Type B pancreatic cell (in vitro differentiated cells): ENCODE results near the gene JTB. TPM values are rescaled to one million over a fixed set of nuclear protein-coding genes. Genes with fewer than 3 reads are reported as not detected.

Source experiments
- DNase-seq: peaks from one replicate; pipeline ENCODE4 v3.0.0; 2021; ENCODE audit warnings: mixed read lengths; ENCODE audit not compliant: unreplicated experiment; ENCODE audit errors: extremely low spot score
- H3K27ac Mint-ChIP-seq: 2 replicates; pipeline ENCODE4 v1.8.0; 2021; ENCODE audit warnings: mild to moderate bottlenecking, mixed read lengths
- H3K27me3 Mint-ChIP-seq: 2 replicates; pipeline ENCODE4 v1.8.0; 2021; ENCODE audit warnings: mixed read lengths
- H3K36me3 Mint-ChIP-seq: 2 replicates; pipeline ENCODE4 v1.8.0; 2021; ENCODE audit warnings: mixed read lengths
- H3K4me1 Mint-ChIP-seq: one replicate; pipeline ENCODE4 v1.8.0; 2021; ENCODE audit warnings: mixed read lengths; ENCODE audit not compliant: unreplicated experiment
- H3K4me3 Mint-ChIP-seq: 2 replicates; pipeline ENCODE4 v1.8.0; 2021; ENCODE audit warnings: mild to moderate bottlenecking, mixed read lengths
- H3K9me3 Mint-ChIP-seq: 2 replicates; pipeline ENCODE4 v1.8.0; 2021; ENCODE audit warnings: mixed read lengths
- CTCF ChIP-seq: fragments of 200-600 bp; sonication (generic); conservative IDR thresholded peaks from 2 replicates; pipeline ENCODE4 v1.5.0; 2021; ENCODE audit warnings: antibody characterized with exemption, mild to moderate bottlenecking
- total RNA-seq: library from RNA; stranded (reverse); gene quantifications from 2 replicates; pipeline ENCODE4 v1.2.1, GENCODE V29; 2021; ENCODE audit warnings: low replicate concordance

Gene JTB
- total RNA-seq, 1 donor from 2014 or later = 99.2 TPM

GRCh38 chr1:153946622-153947241 lies 30.7 kb downstream of the JTB start, which contains the start of gene DENND4B:
DENND4B (minus strand) TSS chr1:153946718; CDS start chr1:153944374, 2,344 bp downstream.
- peaks cover 7% of the 10 kb centered on the region for H3K4me1 Mint-ChIP-seq
- peak within 1 kb of the TSS; percentile 88 for H3K4me3 Mint-ChIP-seq
- TF ChIP-seq CTCF = peak; percentile 95
- no peaks in the 10 kb centered on the region for H3K9me3 Mint-ChIP-seq
- DNase-seq = peak; percentile 86
- peaks cover 6% of the 10 kb centered on the region for H3K36me3 Mint-ChIP-seq
- H3K27ac Mint-ChIP-seq = peak within 1 kb of the TSS; percentile 79
- no peaks in the 10 kb centered on the region for H3K27me3 Mint-ChIP-seq

GRCh38 chr1:153945795-153946621 lies 31.5 kb downstream of the JTB start:
- H3K4me1 Mint-ChIP-seq = peaks cover 7% of the 10 kb centered on the region
- peak overlapping the region; percentile 76 for H3K27ac Mint-ChIP-seq
- peak overlapping the region; percentile 88 for H3K4me3 Mint-ChIP-seq
- H3K36me3 Mint-ChIP-seq = peaks cover 6% of the 10 kb centered on the region
- TF ChIP-seq CTCF = no peak
- no peaks in the 10 kb centered on the region for H3K27me3 Mint-ChIP-seq
- H3K9me3 Mint-ChIP-seq = no peaks in the 10 kb centered on the region
- no peak for DNase-seq

GRCh38 chr1:153945131-153945794 lies 32.2 kb downstream of the JTB start:
- Mint-ChIP-seq H3K36me3 (peaks cover 2% of the 10 kb centered on the region), H3K4me1 (peaks cover 7% of the 10 kb centered on the region), H3K4me3 (peak overlapping the region; percentile 88), H3K27ac (peak overlapping the region; percentile 76), H3K27me3 (no peaks in the 10 kb centered on the region), H3K9me3 (no peaks in the 10 kb centered on the region)
- no peak for TF ChIP-seq CTCF
- no peak for DNase-seq

GRCh38 chr1:153944827-153945117 lies 32.7 kb downstream of the JTB start:
- DNase-seq = no peak
- Mint-ChIP-seq H3K36me3 (no peaks in the 10 kb centered on the region), H3K9me3 (no peaks in the 10 kb centered on the region), H3K4me3 (peak overlapping the region; percentile 88), H3K4me1 (peaks cover 7% of the 10 kb centered on the region), H3K27me3 (no peaks in the 10 kb centered on the region), H3K27ac (peak overlapping the region; percentile 19)
- TF ChIP-seq CTCF = no peak

GRCh38 chr1:153944005-153944826 lies 33.3 kb downstream of the JTB start:
- Mint-ChIP-seq H3K27me3 (no peaks in the 10 kb centered on the region), H3K4me1 (peaks cover 7% of the 10 kb centered on the region), H3K27ac (peak overlapping the region; percentile 19), H3K4me3 (peak overlapping the region; percentile 88), H3K9me3 (no peaks in the 10 kb centered on the region), H3K36me3 (no peaks in the 10 kb centered on the region)
- DNase-seq = no peak
- TF ChIP-seq CTCF = no peak
